Fibroblast of mammary gland (primary cell): ENCODE results near the gene HABP2.
A peak's percentile ranks its signal among the peaks of the same experiment; 100 is the strongest.

Experiments
- DNase-seq: peaks from one replicate; pipeline ENCODE4 v3.0.0-alpha.2; 2010; ENCODE audit warnings: low read depth
- H3K4me3 ChIP-seq: 2 replicates; pipeline ENCODE4 v1.5.1; 2011; ENCODE audit warnings: low read depth, mild to moderate bottlenecking, low read length, moderate library complexity; ENCODE audit not compliant: control insufficient read depth
- TF ChIP-seq, protein P1 (sequence below): conservative IDR thresholded peaks from 2 replicates; pipeline ENCODE4 v1.5.1; 2011; ENCODE audit warnings: low read depth, low read length, inconsistent platforms; ENCODE audit not compliant: control insufficient read depth, insufficient read depth

HABP2 gene

DNA sequence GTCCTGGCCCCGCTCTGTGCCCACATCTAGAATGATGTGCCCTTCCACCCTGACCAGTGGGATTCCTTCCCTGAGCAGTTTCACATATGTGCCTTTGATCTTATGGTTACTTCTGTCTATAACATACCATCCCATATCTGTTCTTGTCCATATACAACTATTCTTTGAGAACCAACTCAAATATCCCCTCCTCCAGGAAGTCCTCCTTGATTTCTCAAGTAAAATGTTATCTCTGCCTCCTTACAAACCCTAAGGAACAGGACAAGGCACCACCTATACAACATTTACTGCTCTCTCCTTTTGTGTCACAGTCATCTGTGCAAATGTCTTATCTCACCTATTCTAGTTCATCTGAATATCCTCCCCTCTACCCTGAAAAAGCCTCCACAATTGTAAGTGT, 28.2 kb downstream of the HABP2 start:
- no peak overlapping the region for H3K4me3 ChIP-seq
- TF ChIP-seq, protein P1, sequence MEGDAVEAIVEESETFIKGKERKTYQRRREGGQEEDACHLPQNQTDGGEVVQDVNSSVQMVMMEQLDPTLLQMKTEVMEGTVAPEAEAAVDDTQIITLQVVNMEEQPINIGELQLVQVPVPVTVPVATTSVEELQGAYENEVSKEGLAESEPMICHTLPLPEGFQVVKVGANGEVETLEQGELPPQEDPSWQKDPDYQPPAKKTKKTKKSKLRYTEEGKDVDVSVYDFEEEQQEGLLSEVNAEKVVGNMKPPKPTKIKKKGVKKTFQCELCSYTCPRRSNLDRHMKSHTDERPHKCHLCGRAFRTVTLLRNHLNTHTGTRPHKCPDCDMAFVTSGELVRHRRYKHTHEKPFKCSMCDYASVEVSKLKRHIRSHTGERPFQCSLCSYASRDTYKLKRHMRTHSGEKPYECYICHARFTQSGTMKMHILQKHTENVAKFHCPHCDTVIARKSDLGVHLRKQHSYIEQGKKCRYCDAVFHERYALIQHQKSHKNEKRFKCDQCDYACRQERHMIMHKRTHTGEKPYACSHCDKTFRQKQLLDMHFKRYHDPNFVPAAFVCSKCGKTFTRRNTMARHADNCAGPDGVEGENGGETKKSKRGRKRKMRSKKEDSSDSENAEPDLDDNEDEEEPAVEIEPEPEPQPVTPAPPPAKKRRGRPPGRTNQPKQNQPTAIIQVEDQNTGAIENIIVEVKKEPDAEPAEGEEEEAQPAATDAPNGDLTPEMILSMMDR, result no peak
- no peak for DNase-seq

DNA sequence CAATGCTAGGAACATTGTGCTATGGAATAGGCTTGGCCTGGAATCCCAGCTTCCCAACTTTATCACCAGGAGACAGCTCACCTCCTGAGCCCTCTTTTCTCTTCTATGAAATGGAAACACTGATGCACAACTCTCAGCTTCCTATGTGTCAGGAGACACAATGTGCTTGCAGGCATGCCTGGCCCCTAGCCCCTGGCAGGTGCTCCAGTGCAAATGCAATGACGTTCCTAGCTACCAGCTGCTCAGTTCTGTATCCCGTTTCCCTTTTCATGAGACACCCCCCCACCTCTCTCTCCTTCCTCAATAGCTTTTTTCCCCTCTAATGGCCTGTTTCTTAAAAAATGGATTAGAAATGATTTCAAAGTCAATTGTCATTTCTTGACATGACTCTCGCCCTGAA, 30.7 kb downstream of the HABP2 start:
- no peak overlapping the region for H3K4me3 ChIP-seq
- no peak for DNase-seq
- TF ChIP-seq, protein P1, result no peak

DNA sequence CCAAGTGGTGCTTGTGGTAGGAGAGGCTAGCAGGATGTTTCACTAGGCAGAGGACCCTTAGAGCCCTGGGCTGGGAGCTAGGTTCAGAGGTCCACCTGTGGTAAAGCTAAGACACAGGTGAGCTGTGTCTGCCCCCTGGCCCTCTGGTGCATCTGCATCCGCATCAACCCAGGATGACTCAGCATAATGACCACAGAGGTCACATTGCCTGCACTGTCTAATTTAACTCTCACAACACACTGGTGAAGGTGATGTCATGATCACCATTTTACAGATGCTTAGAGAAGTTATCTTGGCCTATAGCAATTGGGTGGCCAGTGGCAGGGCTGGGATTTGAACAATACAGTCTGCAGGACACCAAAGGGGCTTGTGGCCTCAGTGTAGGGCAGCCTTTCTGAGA, 33.1 kb downstream of the HABP2 start:
- DNase-seq, result peak; percentile 22
- H3K4me3 ChIP-seq, result no peak overlapping the region
- TF ChIP-seq, protein P1, result no peak

DNA sequence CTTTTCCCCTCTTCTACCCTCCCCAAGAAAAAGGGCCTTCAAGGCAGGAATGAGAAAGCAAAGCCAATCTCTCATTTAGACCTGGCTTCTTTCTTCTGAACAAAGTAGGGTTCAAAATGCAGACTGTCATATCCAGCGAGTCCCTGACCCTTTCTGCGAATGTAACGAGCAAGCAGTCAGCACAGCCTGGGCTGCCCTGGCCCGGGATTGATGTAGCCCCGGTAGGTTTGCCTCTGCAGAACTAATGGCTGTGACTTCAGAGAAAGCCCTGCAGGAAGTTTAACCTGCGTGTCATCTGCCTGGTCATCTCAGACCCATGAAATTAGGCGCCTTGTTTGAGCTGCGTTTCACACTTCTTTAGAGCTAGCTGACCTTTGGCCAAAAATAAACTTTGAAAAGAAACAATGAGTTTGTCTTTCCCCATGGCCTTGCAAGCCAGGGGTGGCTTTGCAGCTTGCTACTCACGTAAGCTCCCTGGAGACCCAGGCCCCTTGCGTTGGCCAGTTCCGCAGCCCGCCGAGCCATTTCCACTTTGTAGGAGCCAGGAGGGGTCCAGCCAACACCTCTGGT, 36.4 kb downstream of the HABP2 start:
- TF ChIP-seq, protein P1, result no peak
- H3K4me3 ChIP-seq, result no peak overlapping the region
- no peak for DNase-seq

DNA sequence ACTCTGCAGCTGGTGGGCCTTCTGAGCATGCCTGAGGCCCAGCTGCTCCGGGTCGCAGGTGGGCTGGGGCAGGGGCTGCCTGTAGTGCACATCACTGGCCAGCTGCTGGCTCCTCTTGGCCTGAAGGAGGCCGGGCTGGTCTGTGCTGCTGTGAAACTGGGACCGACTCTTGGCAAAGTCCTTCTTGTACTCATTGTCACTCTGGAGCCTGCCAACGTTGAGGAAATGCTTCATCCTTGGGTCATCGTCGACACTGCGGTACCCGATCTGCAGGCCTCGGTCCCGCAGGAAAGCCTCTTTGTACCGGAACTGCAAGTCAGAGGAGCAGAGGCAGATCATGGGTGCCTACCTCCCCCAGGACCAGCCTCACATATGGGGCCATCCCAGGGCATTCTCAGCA, 37.7 kb downstream of the HABP2 start:
- TF ChIP-seq, protein P1, result no peak
- no peak overlapping the region for H3K4me3 ChIP-seq
- no peak for DNase-seq

DNA sequence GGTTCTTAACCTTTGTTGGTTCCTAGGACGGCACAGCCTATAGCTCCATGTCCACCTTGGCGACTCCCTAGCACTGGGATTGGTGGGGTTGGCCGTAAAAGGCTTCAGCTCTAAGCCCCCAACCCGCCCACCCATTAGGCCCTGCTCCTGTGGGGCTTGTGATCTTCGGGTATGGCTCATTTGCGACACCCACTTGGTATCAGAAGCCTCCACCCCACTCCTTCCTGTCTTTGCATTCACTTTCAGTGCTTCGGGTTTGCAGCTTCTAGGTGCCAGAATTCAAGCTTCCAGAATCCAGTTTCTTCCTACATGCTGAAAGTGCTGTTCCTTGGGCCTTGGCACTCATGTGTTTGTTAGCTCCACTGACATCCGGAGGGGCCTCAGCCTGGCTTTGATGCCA, 39.5 kb downstream of the HABP2 start:
- TF ChIP-seq, protein P1, result no peak
- no peak overlapping the region for H3K4me3 ChIP-seq
- no peak for DNase-seq

DNA sequence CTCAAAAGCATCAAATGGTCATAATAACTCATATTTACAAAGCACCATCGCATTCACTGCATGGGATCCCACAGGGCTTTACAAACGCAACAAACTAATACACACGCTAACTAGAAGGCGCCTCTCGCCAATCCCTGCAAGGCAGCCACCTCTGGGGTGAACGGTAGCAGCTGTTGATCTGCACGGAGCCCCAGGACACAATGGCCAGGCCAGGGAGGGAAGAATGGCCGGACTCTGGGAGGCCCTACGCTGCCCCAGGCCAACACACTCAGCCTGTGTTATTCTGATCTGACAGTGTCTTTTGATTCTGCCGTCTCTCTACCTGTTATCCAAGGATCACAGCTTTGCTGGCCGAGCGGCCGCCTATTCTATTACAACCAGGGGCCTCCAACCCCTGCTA, 41.8 kb downstream of the HABP2 start:
- DNase-seq, result no peak
- TF ChIP-seq, protein P1, result no peak
- H3K4me3 ChIP-seq, result no peak overlapping the region
